ENCODE data around the gene AHDC1. TPM values are rescaled to one million over a fixed set of nuclear protein-coding genes. Genes with fewer than 3 reads are reported as not detected.
"Not testable (repeated sequence)": the region's sequence is repeated elsewhere in the genome, so short reads cannot be mapped to it uniquely, and the experiment has no call there.

The AHDC1 gene
- total and polyA plus RNA-seq, 2 donors (not counting 1 experiment from before 2014, with no cell fraction given) = 4.2 to 6.9 TPM

DNA sequence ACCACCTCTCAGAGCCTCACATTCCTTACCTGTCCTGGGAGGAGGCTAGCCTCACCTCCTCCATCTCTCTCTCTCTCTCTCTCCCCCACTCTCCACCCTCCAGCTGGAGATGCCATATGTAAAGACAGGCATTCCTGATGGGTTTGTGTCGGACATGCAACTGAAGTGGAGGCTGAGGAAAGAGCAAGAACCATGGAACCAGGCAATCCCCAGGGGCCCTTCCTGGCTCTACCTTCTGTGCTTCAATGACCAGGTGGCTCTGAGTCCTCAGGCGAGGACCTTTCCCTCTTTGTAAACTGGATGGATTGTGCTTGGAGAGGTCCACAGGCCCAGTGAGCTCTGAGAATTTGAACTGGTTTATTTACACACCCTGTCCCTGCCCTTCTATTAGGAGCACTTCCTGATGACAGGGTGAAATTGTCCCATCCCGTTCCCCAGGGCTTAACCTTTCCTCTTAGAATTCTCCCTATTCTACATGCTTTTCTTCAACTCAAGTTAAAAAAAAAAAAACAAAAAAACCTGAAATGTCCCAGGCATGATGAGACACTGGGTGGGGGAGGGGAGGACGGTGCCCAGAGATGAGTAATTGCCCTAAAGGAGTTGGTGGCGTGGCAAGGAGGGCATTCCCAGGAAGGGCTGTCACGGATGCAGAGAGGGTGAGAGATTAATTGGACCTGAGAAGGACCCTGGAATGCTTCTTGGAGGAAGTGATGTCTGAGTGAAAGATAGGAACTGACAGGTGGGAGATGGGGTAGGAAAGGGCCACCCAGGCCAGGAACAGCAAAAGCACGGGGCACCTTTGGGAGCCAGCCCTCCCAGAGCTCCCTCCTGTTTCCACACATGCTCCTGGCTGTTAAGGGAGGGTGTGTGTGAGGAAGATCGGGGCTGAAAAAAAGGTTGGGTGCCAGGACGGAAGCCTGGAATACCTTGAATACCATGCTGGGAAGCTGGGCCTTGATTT is 63.8 kb downstream of the AHDC1 start:
- TF ChIP-seq CTCF (conservative IDR thresholded peaks at IDR 0.05 in 1 of 2, IDR thresholded peaks at IDR 0.05 in 1 of 2; ENCODE audit: low read depth in 1 of 2, low read length in 2 of 2) = no peak
- no peak for TF ChIP-seq EZH2 (IDR thresholded peaks at IDR 0.05; ENCODE audit: low read length, missing control alignments)
- Histone ChIP-seq H3K36me3 (ENCODE audit: control insufficient read depth, insufficient read depth, low read length) (peaks cover 3% of the 10 kb centered on the region), H4K20me1 (ENCODE audit: control insufficient read depth, extremely low read depth, insufficient read depth, low read length) (no peaks in the 10 kb centered on the region), H3K79me2 (ENCODE audit: control insufficient read depth, insufficient read depth, low read length) (peaks cover 23% of the 10 kb centered on the region), H3K4me3 (replicated peaks in 1 of 4; ENCODE audit: control extremely low read depth in 1 of 4, insufficient read depth in 1 of 4, low read depth in 3 of 4, low read length in 4 of 4) (no peak overlapping the region), H3K4me1 (ENCODE audit: control insufficient read depth, extremely low read depth, insufficient read depth, low read length) (peaks cover 67% of the 10 kb centered on the region), H3K27ac (ENCODE audit: insufficient read depth, low read length) (peak overlapping the region; percentile 24), H3K9me3 (ENCODE audit: control insufficient read depth, insufficient read depth, low read depth, low read length) (no peaks in the 10 kb centered on the region), H3K27me3 (ENCODE audit: control insufficient read depth, insufficient read depth, low read length) (no peaks in the 10 kb centered on the region), H3K4me2 (ENCODE audit: extremely low read depth, insufficient read depth, low read length) (no peak overlapping the region), H2AFZ (ENCODE audit: low read length) (no peak overlapping the region), H3K9ac (ENCODE audit: insufficient read depth, low read length) (no peak overlapping the region)
- peak in 1 of 2 donors; percentile 71 for DNase-seq (ENCODE audit: low read depth in 2 of 2)

DNA sequence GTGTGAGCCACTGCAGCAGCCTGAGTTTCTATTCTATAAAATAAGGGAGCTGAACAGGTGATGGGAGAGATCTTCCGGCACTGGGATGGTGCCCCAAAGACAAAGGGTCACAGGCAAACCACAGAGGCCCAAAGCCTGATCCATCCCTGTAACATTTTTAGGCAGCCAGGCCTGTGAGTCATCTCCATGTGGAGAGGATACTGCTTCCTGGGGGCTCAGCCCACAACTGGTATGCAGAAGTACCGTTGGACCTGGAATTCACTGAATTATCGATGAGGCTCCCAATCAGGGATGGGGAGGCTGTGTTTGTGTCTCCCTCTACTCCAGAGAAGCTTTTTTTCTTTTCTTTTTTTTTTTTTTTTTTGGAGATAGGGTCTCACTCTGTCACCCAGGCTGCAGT is 65.2 kb downstream of the AHDC1 start:
- H3K9ac ChIP-seq (ENCODE audit: insufficient read depth, low read length) = no peak overlapping the region
- no peak for TF ChIP-seq CTCF (conservative IDR thresholded peaks at IDR 0.05 in 1 of 2, IDR thresholded peaks at IDR 0.05 in 1 of 2; ENCODE audit: low read depth in 1 of 2, low read length in 2 of 2)
- TF ChIP-seq EZH2 (IDR thresholded peaks at IDR 0.05; ENCODE audit: low read length, missing control alignments) = no peak
- peak overlapping the region; percentile 73 for H3K4me2 ChIP-seq (ENCODE audit: extremely low read depth, insufficient read depth, low read length)
- H4K20me1 ChIP-seq (ENCODE audit: control insufficient read depth, extremely low read depth, insufficient read depth, low read length) = no peaks in the 10 kb centered on the region
- H3K9me3 ChIP-seq (ENCODE audit: control insufficient read depth, insufficient read depth, low read depth, low read length) = no peaks in the 10 kb centered on the region
- H3K79me2 ChIP-seq (ENCODE audit: control insufficient read depth, insufficient read depth, low read length) = peaks cover 21% of the 10 kb centered on the region
- H2AFZ ChIP-seq (ENCODE audit: low read length) = no peak overlapping the region
- peaks cover 5% of the 10 kb centered on the region for H3K36me3 ChIP-seq (ENCODE audit: control insufficient read depth, insufficient read depth, low read length)
- no peaks in the 10 kb centered on the region for H3K27me3 ChIP-seq (ENCODE audit: control insufficient read depth, insufficient read depth, low read length)
- peak; percentile 56 to 84 for DNase-seq (ENCODE audit: low read depth in 2 of 2)
- H3K27ac ChIP-seq (ENCODE audit: insufficient read depth, low read length) = peak overlapping the region; percentile 61
- no peak overlapping the region for H3K4me3 ChIP-seq (replicated peaks in 1 of 4; ENCODE audit: control extremely low read depth in 1 of 4, insufficient read depth in 1 of 4, low read depth in 3 of 4, low read length in 4 of 4)
- H3K4me1 ChIP-seq (ENCODE audit: control insufficient read depth, extremely low read depth, insufficient read depth, low read length) = peaks cover 59% of the 10 kb centered on the region

GRCh38 chr1:27538305-27538676 is 65.7 kb downstream of the AHDC1 start:
- peaks cover 21% of the 10 kb centered on the region for H3K79me2 ChIP-seq (ENCODE audit: control insufficient read depth, insufficient read depth, low read length)
- H4K20me1 ChIP-seq (ENCODE audit: control insufficient read depth, extremely low read depth, insufficient read depth, low read length); H2AFZ ChIP-seq (ENCODE audit: low read length); DNase-seq (ENCODE audit: low read depth in 2 of 2); H3K9ac ChIP-seq (ENCODE audit: insufficient read depth, low read length); H3K4me3 ChIP-seq (replicated peaks in 1 of 4; ENCODE audit: control extremely low read depth in 1 of 4, insufficient read depth in 1 of 4, low read depth in 3 of 4, low read length in 4 of 4); H3K36me3 ChIP-seq (ENCODE audit: control insufficient read depth, insufficient read depth, low read length); H3K27me3 ChIP-seq (ENCODE audit: control insufficient read depth, insufficient read depth, low read length); H3K9me3 ChIP-seq (ENCODE audit: control insufficient read depth, insufficient read depth, low read depth, low read length): not testable (repeated sequence)
- peak overlapping the region; percentile 73 for H3K4me2 ChIP-seq (ENCODE audit: extremely low read depth, insufficient read depth, low read length)
- peaks cover 57% of the 10 kb centered on the region for H3K4me1 ChIP-seq (ENCODE audit: control insufficient read depth, extremely low read depth, insufficient read depth, low read length)
- H3K27ac ChIP-seq (ENCODE audit: insufficient read depth, low read length) = peak overlapping the region; percentile 61

Measured in fibroblast of lung (primary cell).